Vagina (tissue), 2 donors: ENCODE results near the gene RALBP1. TPM values are rescaled to one million over a fixed set of nuclear protein-coding genes. Genes with fewer than 3 reads are reported as not detected.
A peak's percentile ranks its signal among the peaks of the same experiment; 100 is the strongest.

ENCODE experiments used
- DNase-seq, 2 donors: peaks; one replicate each; pipeline ENCODE4 v3.0.0-alpha.2; 2017; ENCODE audit errors: extremely low spot score in 2 of 2
- H3K27ac ChIP-seq: fragments of 200-600 bp; sonication (generic); one replicate; pipeline ENCODE4 v1.5.1; 2019
- H3K27me3 ChIP-seq: fragments of 200-600 bp; sonication (generic); one replicate; pipeline ENCODE4 v1.5.1; 2019
- H3K36me3 ChIP-seq, 2 donors: fragments of 200-600 bp; sonication (generic); one replicate each; pipeline ENCODE4 v1.5.1; 2017 to 2019
- H3K4me1 ChIP-seq: fragments of 200-600 bp; sonication (generic); one replicate; pipeline ENCODE4 v1.5.1; 2019
- H3K4me3 ChIP-seq, 2 donors: fragments of 200-600 bp; sonication (generic); 1 replicate in 1 of 2; 2 replicates in 1 of 2; pipeline ENCODE4 v1.5.1; 2016 to 2019
- H3K9me3 ChIP-seq: fragments of 200-600 bp; sonication (generic); one replicate; pipeline ENCODE4 v1.5.1; 2019
- CTCF ChIP-seq, 3 experiments: fragments of 450-650 bp in 2 of 3; fragments of 200-600 bp in 1 of 3; sonication (generic) in 1 of 3; IDR thresholded peaks; one replicate each; pipeline ENCODE4 v1.5.1; 2017 to 2019; ENCODE audit warnings: antibody characterized with exemption in 3 of 3, mild to moderate bottlenecking in 2 of 3, moderate library complexity in 2 of 3
- POLR2A ChIP-seq, 2 donors: fragments of 450-650 bp; IDR thresholded peaks; one replicate each; pipeline ENCODE4 v1.6.1; 2017; ENCODE audit warnings: antibody characterized with exemption in 2 of 2, mild to moderate bottlenecking in 2 of 2, moderate library complexity in 2 of 2
- POLR2AphosphoS5 ChIP-seq, 2 donors: sonication (generic); formaldehyde crosslinking; IDR thresholded peaks; one replicate each; pipeline ENCODE4 v1.9.0; 2017; ENCODE audit warnings: antibody characterized with exemption in 2 of 2, mild to moderate bottlenecking in 2 of 2, low read depth in 1 of 2; ENCODE audit not compliant: insufficient read depth in 1 of 2
- intact Hi-C: fragments of 100-400 bp; cut with DNase I; formaldehyde crosslinking; loops from one replicate; pipeline ENCODE4 v1.15.1; 2023
- total RNA-seq: library from RNA; depleted of rRNA; stranded (reverse); fragments of >200 nt; gene quantifications from one replicate; pipeline ENCODE4 v1.2.3, GENCODE V29; 2016

RALBP1 gene
- total RNA-seq, 1 donor from 2014 or later: 65.6 TPM

GRCh38 chr18:9436206-9436929 lies 38.9 kb upstream of the RALBP1 start:
- Histone ChIP-seq H3K36me3 (no peaks in the 10 kb centered on the region), H3K4me1 (peaks cover 4% of the 10 kb centered on the region), H3K27ac (no peak overlapping the region), H3K4me3 (no peak overlapping the region), H3K9me3 (no peaks in the 10 kb centered on the region), H3K27me3 (no peaks in the 10 kb centered on the region)
- TF ChIP-seq POLR2AphosphoS5 (IDR thresholded peaks at IDR 0.05; ENCODE audit: insufficient read depth in 1 of 2, low read depth in 1 of 2) (no peak), POLR2A (IDR thresholded peaks at IDR 0.05) (no peak), CTCF (IDR thresholded peaks at IDR 0.05) (no peak)
- intact Hi-C loops: no loop called here
- DNase-seq: peak in 1 of 2 donors; percentile 52

GRCh38 chr18:9437021-9437437 lies 38.3 kb upstream of the RALBP1 start:
- H3K4me3 ChIP-seq: no peak overlapping the region
- H3K4me1 ChIP-seq: peaks cover 4% of the 10 kb centered on the region
- H3K36me3 ChIP-seq: no peaks in the 10 kb centered on the region
- H3K27me3 ChIP-seq: no peaks in the 10 kb centered on the region
- no peak for TF ChIP-seq CTCF (IDR thresholded peaks at IDR 0.05)
- no peak for TF ChIP-seq POLR2A (IDR thresholded peaks at IDR 0.05)
- no peak for TF ChIP-seq POLR2AphosphoS5 (IDR thresholded peaks at IDR 0.05; ENCODE audit: insufficient read depth in 1 of 2, low read depth in 1 of 2)
- peak in 1 of 2 donors; percentile 58 for DNase-seq
- intact Hi-C loops: no loop called here
- H3K27ac ChIP-seq: no peak overlapping the region
- no peaks in the 10 kb centered on the region for H3K9me3 ChIP-seq

- DNase-seq: peak in 1 of 2 donors; percentile 49
These were observed 37.6 kb upstream of the RALBP1 start for GRCh38 chr18:9437672-9438071.

GRCh38 chr18:9441061-9441460 lies 34.3 kb upstream of the RALBP1 start:
- no peak for DNase-seq
- Histone ChIP-seq H3K9me3 (no peaks in the 10 kb centered on the region), H3K27ac (no peak overlapping the region), H3K36me3 (no peaks in the 10 kb centered on the region), H3K4me3 (no peak overlapping the region), H3K27me3 (no peaks in the 10 kb centered on the region), H3K4me1 (no peaks in the 10 kb centered on the region)
- intact Hi-C loops: no loop called here
- TF ChIP-seq POLR2A (IDR thresholded peaks at IDR 0.05): no peak
- no peak for TF ChIP-seq CTCF (IDR thresholded peaks at IDR 0.05)
- no peak for TF ChIP-seq POLR2AphosphoS5 (IDR thresholded peaks at IDR 0.05; ENCODE audit: insufficient read depth in 1 of 2, low read depth in 1 of 2)

More at GRCh38 chr18:9437672-9438071, 37.6 kb upstream of the RALBP1 start:
- TF ChIP-seq POLR2AphosphoS5 (IDR thresholded peaks at IDR 0.05; ENCODE audit: insufficient read depth in 1 of 2, low read depth in 1 of 2): no peak
- H3K4me1 ChIP-seq: peaks cover 4% of the 10 kb centered on the region
- no peaks in the 10 kb centered on the region for H3K27me3 ChIP-seq
- no peaks in the 10 kb centered on the region for H3K9me3 ChIP-seq
- H3K36me3 ChIP-seq: no peaks in the 10 kb centered on the region
- H3K4me3 ChIP-seq: no peak overlapping the region
- H3K27ac ChIP-seq: no peak overlapping the region
- intact Hi-C loops: no loop called here

GRCh38 chr18:9444549-9444948 lies 30.8 kb upstream of the RALBP1 start:
- intact Hi-C loops: no loop called here
- Histone ChIP-seq H3K36me3 (no peaks in the 10 kb centered on the region), H3K27ac (no peak overlapping the region), H3K9me3 (peaks cover 7% of the 10 kb centered on the region), H3K4me3 (no peak overlapping the region), H3K4me1 (no peaks in the 10 kb centered on the region), H3K27me3 (no peaks in the 10 kb centered on the region)
- no peak for DNase-seq
- TF ChIP-seq POLR2AphosphoS5 (IDR thresholded peaks at IDR 0.05; ENCODE audit: insufficient read depth in 1 of 2, low read depth in 1 of 2): no peak
- no peak for TF ChIP-seq POLR2A (IDR thresholded peaks at IDR 0.05)
- no peak for TF ChIP-seq CTCF (IDR thresholded peaks at IDR 0.05)
